Heart right ventricle (tissue), 16 donors: ENCODE data around the gene PRDM2. TPM values are rescaled to one million over a fixed set of nuclear protein-coding genes. Genes with fewer than 3 reads are reported as not detected.

Experiments
- ATAC-seq, 8 donors: fragments of 200-7000 bp; cut with Tn5 transposase; one replicate each; pipeline ENCODE4 v1.9.1; 2020; ENCODE audit warnings: mild to moderate bottlenecking in 8 of 8, moderate library complexity in 8 of 8, moderate number of reproducible peaks in 1 of 8
- DNase-seq, 2 donors: peaks; one replicate each; pipeline ENCODE4 v3.0.0-alpha.2; 2020
- H3K27ac ChIP-seq, 10 donors: fragments of 200-600 bp; sonication (generic) in 2 of 10; one replicate each; pipeline versions ENCODE4 v1.5.0 to v1.8.0; 2020 to 2022; ENCODE audit warnings: mild to moderate bottlenecking in 3 of 10
- H3K27me3 ChIP-seq, 7 donors: fragments of 200-600 bp; one replicate each; pipeline ENCODE4 v1.8.0; 2021 to 2022; ENCODE audit warnings: mild to moderate bottlenecking in 2 of 7
- H3K36me3 ChIP-seq, 9 donors: fragments of 200-600 bp; sonication (generic) in 1 of 9; one replicate each; pipeline versions ENCODE4 v1.5.0 to v1.8.0; 2020 to 2022; ENCODE audit warnings: mild to moderate bottlenecking in 2 of 9
- H3K4me1 ChIP-seq, 9 donors: fragments of 200-600 bp; sonication (generic) in 1 of 9; one replicate each; pipeline versions ENCODE4 v1.5.0 to v1.8.0; 2020 to 2022; ENCODE audit warnings: mild to moderate bottlenecking in 4 of 9
- H3K4me3 ChIP-seq, 10 donors: fragments of 200-600 bp; sonication (generic) in 2 of 10; one replicate each; pipeline versions ENCODE4 v1.5.0 to v1.8.0; 2020 to 2022; ENCODE audit warnings: mild to moderate bottlenecking in 7 of 10, moderate library complexity in 2 of 10
- H3K9me3 ChIP-seq, 11 donors: fragments of 200-600 bp in 10 of 11; sonication (generic) in 2 of 11; one replicate each; pipeline versions ENCODE4 v1.5.0 to v1.8.0; 2013 to 2022; ENCODE audit warnings: mild to moderate bottlenecking in 2 of 11, control low read depth in 1 of 11, moderate library complexity in 1 of 11
- CTCF ChIP-seq, 9 donors: fragments of 200-600 bp; sonication (generic) in 2 of 9; IDR thresholded peaks; one replicate each; pipeline versions ENCODE4 v1.5.0 to v1.8.0; 2021 to 2022; ENCODE audit warnings: antibody characterized with exemption in 9 of 9, mild to moderate bottlenecking in 5 of 9, moderate library complexity in 1 of 9
- WGBS, 2 donors: extraction: QIAGEN DNeasy Blood & Tissue Kit; methylation state at CpG; one replicate each; pipeline ENCODE4 v1.1.7; 2013; ENCODE audit warnings: inconsistent platforms in 1 of 2; 5-methylcytosine and 5-hydroxymethylcytosine counted together
- intact Hi-C, 10 donors: fragments of 100-400 bp; cut with DNase I; formaldehyde crosslinking; loops; one replicate each; pipeline versions ENCODE4 v1.11.1 to v1.14.2; 2022
- polyA plus RNA-seq, 2 donors: library from polyadenylated mRNA; stranded (reverse); fragments of 200-250 nt; gene quantifications; one replicate each; pipeline ENCODE4 v1.2.3, GENCODE V29; 2013
- total RNA-seq, 10 donors: library from RNA; stranded (reverse); fragmentation: NEBNext Ultra II Directional in 3 of 10; extraction: Animal tissue kit (Norgen Biotek cat#: 25700) in 3 of 10; gene quantifications; one replicate each; pipeline versions ENCODE4 v1.2.1 to v1.2.4, GENCODE V29; 2021 to 2023
- donor health status: Arrhythmogenic right ventricular cardiomyopathy.
- donor health status: ischemic (EF 13 %, LVEDD 7.1; RV severe dilation, severe dysfunction).
- donor health status: healthy with polysubstance abuse.
- donor health status: DM: no; HTN: yes; CAD: no.
- donor health status: DM: no; HTN: no; CAD: no.
- donor health status: ischemic (EF 25% LVEDD 6.9; RV normal size, moderate dysfunction).
- donor health status: ischemic (EF 25% LVEDD 5.7; RV mildly dilated, moderate dysfunction).
- donor health status: healthy.
- donor health status: DM: yes; HTN: yes; CAD: no.
- donor health status: Ischemic cardiomyopathy.
- donor health status: ischemic (EF 35%, LVEDD 5.7; RV mildly dilated, moderate dysfunction).
- donor health status: nonischemic (EF 11% LVEDD 7.7; RV severe dilation, severe dysfunction).
- donor health status: DM: yes; HTN: yes; CAD: no.
- donor health status: PGD.
- donor health status: ischemic (EF 29% LVEDD 5.4; RV normal size, mild dysfunction).
- donor health status: nonischemic (EF 23%, LVEDD 6.1; RV moderate dilation, normal function).

The PRDM2 gene
- total and polyA plus RNA-seq, 12 donors: 10.3 to 57.3 (median 42.4) TPM

GRCh38 chr1:13728091-13728715 is 28.2 kb downstream of the PRDM2 start:
- WGBS, 2 donors: 75 to 79% methylated on average over 4 of the region's 4 CpGs
- intact Hi-C loops: loop anchor here in 1 of 10 donors (10.0 kb wide), 1 partner anchor 63 kb away; no protein-coding TSS in a partner anchor
- TF ChIP-seq CTCF (IDR thresholded peaks at IDR 0.05): no peak

GRCh38 chr1:13730291-13730690 is 30.3 kb downstream of the PRDM2 start:
- intact Hi-C loops: no loop called here
- Histone ChIP-seq H3K27ac (peak overlapping the region in 1 of 10 donors; percentile 62), H3K9me3 (no peaks in the 10 kb centered on the region), H3K4me3 (peak overlapping the region in 1 of 10 donors; percentile 33), H3K36me3 (peaks cover 0 to 10% (median 0%) of the 10 kb centered on the region in 9 donors), H3K27me3 (no peaks in the 10 kb centered on the region), H3K4me1 (peaks cover 0 to 43% (median 0%) of the 10 kb centered on the region in 9 donors)
- no peak for ATAC-seq
- no peak for TF ChIP-seq CTCF (IDR thresholded peaks at IDR 0.05)
- 82 to 86% methylated on average over 1 of the region's 1 CpG for WGBS, 2 donors
- no peak for DNase-seq

More at GRCh38 chr1:13728091-13728715, 28.2 kb downstream of the PRDM2 start:
- ATAC-seq (no peak), DNase-seq (no peak)
- no peaks in the 10 kb centered on the region for H3K27me3 ChIP-seq
- no peaks in the 10 kb centered on the region for H3K9me3 ChIP-seq
- H3K36me3 ChIP-seq: peaks cover 0 to 10% (median 0%) of the 10 kb centered on the region in 9 donors
- no peak overlapping the region for H3K4me3 ChIP-seq
- no peak overlapping the region for H3K27ac ChIP-seq
- peaks cover 0 to 49% (median 0%) of the 10 kb centered on the region in 9 donors for H3K4me1 ChIP-seq

- DNase-seq: peak in 1 of 2 donors; percentile 9
- peaks cover 0 to 10% (median 0%) of the 10 kb centered on the region in 9 donors for H3K36me3 ChIP-seq
These were observed 30.9 kb downstream of the PRDM2 start for GRCh38 chr1:13730751-13731482.

More at GRCh38 chr1:13730751-13731482, 30.9 kb downstream of the PRDM2 start:
- peaks cover 0 to 43% (median 0%) of the 10 kb centered on the region in 9 donors for H3K4me1 ChIP-seq
- H3K27me3 ChIP-seq: no peaks in the 10 kb centered on the region
- no peak for TF ChIP-seq CTCF (IDR thresholded peaks at IDR 0.05)
- WGBS, 2 donors: 69 to 70% methylated on average over 12 of the region's 12 CpGs
- peak in 3 of 8 donors; percentile 28 to 41 (median 39) for ATAC-seq
- H3K9me3 ChIP-seq: no peaks in the 10 kb centered on the region
- peak overlapping the region in 1 of 10 donors; percentile 62 for H3K27ac ChIP-seq
- intact Hi-C loops: no loop called here
- H3K4me3 ChIP-seq: peak overlapping the region in 1 of 10 donors; percentile 33
